OCI-LY3 (cell line): ENCODE results near the gene LGI2.

Source experiments
- EZH2phosphoT487 ChIP-seq: fragments of 200-600 bp; shearing (Covaris generic); IDR thresholded peaks from 2 replicates; pipeline ENCODE4 v1.6.1; 2018; ENCODE audit warnings: antibody characterized with exemption, mixed run types, low read depth
- TF ChIP-seq, protein P1 (sequence below): fragments of 200-600, 300-600 bp; sonication (generic); IDR thresholded peaks from 2 replicates; pipeline ENCODE4 v1.5.1; 2014; ENCODE audit warnings: antibody characterized with exemption, low read length, low read depth

GRCh38 chr4:24980740-24981139 lies 50.0 kb downstream of the LGI2 start:
- TF ChIP-seq, protein P1, sequence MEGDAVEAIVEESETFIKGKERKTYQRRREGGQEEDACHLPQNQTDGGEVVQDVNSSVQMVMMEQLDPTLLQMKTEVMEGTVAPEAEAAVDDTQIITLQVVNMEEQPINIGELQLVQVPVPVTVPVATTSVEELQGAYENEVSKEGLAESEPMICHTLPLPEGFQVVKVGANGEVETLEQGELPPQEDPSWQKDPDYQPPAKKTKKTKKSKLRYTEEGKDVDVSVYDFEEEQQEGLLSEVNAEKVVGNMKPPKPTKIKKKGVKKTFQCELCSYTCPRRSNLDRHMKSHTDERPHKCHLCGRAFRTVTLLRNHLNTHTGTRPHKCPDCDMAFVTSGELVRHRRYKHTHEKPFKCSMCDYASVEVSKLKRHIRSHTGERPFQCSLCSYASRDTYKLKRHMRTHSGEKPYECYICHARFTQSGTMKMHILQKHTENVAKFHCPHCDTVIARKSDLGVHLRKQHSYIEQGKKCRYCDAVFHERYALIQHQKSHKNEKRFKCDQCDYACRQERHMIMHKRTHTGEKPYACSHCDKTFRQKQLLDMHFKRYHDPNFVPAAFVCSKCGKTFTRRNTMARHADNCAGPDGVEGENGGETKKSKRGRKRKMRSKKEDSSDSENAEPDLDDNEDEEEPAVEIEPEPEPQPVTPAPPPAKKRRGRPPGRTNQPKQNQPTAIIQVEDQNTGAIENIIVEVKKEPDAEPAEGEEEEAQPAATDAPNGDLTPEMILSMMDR = no peak
- no peak for TF ChIP-seq EZH2phosphoT487
